ENCODE results near the gene RHBDF2.

Gene RHBDF2

GRCh38 chr17:76493505-76494167, 7.6 kb downstream of the RHBDF2 start:
- H3K4me1 ChIP-seq: peaks cover 100% of the 10 kb centered on the region
- peak overlapping the region; percentile 100 for H3K4me2 ChIP-seq
- H3K4me3 ChIP-seq: peak overlapping the region; percentile 63
- H3K9me3 ChIP-seq: no peaks in the 10 kb centered on the region
- peak overlapping the region; percentile 80 for H3K9ac ChIP-seq
- H3K36me3 ChIP-seq: peaks cover 10% of the 10 kb centered on the region
- peaks cover 45% of the 10 kb centered on the region for H4K20me1 ChIP-seq
- no peak for TF ChIP-seq Cebpa-rat (IDR thresholded peaks at IDR 0.05)
- H3K27me3 ChIP-seq: no peaks in the 10 kb centered on the region
- H3K27ac ChIP-seq: peak overlapping the region; percentile 94

- Histone ChIP-seq H4K20me1 (peaks cover 39% of the 10 kb centered on the region), H3K36me3 (peaks cover 8% of the 10 kb centered on the region), H3K4me3 (peak overlapping the region; percentile 63), H3K27me3 (no peaks in the 10 kb centered on the region), H3K9me3 (no peaks in the 10 kb centered on the region), H3K4me1 (peaks cover 95% of the 10 kb centered on the region), H3K4me2 (peak overlapping the region; percentile 100), H3K9ac (peak overlapping the region; percentile 80), H3K27ac (peak overlapping the region; percentile 94)
- TF ChIP-seq Cebpa-rat (IDR thresholded peaks at IDR 0.05): no peak
Measured at GRCh38 chr17:76492989-76493501, 8.2 kb downstream of the RHBDF2 start.

- peaks cover 8% of the 10 kb centered on the region for H3K36me3 ChIP-seq
- peak overlapping the region; percentile 94 for H3K27ac ChIP-seq
- no peaks in the 10 kb centered on the region for H3K9me3 ChIP-seq
- peaks cover 32% of the 10 kb centered on the region for H4K20me1 ChIP-seq
- peak overlapping the region; percentile 63 for H3K4me3 ChIP-seq
- no peak for TF ChIP-seq Cebpa-rat (IDR thresholded peaks at IDR 0.05)
- H3K4me1 ChIP-seq: peaks cover 88% of the 10 kb centered on the region
- H3K9ac ChIP-seq: peak overlapping the region; percentile 80
- H3K4me2 ChIP-seq: peak overlapping the region; percentile 100
- no peaks in the 10 kb centered on the region for H3K27me3 ChIP-seq
Measured at GRCh38 chr17:76492123-76492988, 8.9 kb downstream of the RHBDF2 start.

GRCh38 chr17:76491271-76492122, 9.7 kb downstream of the RHBDF2 start:
- Histone ChIP-seq H3K9ac (peak overlapping the region; percentile 80), H3K4me1 (peaks cover 81% of the 10 kb centered on the region), H3K36me3 (peaks cover 16% of the 10 kb centered on the region), H4K20me1 (peaks cover 24% of the 10 kb centered on the region; the same call in 1 of the 2 replicates), H3K4me3 (peak overlapping the region; percentile 63), H3K27me3 (no peaks in the 10 kb centered on the region), H3K27ac (peak overlapping the region; percentile 94), H3K9me3 (no peaks in the 10 kb centered on the region), H3K4me2 (peak overlapping the region; percentile 100)
- TF ChIP-seq Cebpa-rat (IDR thresholded peaks at IDR 0.05): no peak

- Histone ChIP-seq H3K36me3 (peaks cover 21% of the 10 kb centered on the region), H3K4me1 (peaks cover 81% of the 10 kb centered on the region), H3K27me3 (no peaks in the 10 kb centered on the region), H3K4me2 (peak overlapping the region; percentile 100), H3K9ac (peak overlapping the region; percentile 80), H3K27ac (peak overlapping the region; percentile 94), H3K9me3 (no peaks in the 10 kb centered on the region), H4K20me1 (peaks cover 11% of the 10 kb centered on the region; the same call in 1 of the 2 replicates), H3K4me3 (peak overlapping the region; percentile 12; the same call in 1 of the 2 replicates)
- TF ChIP-seq Cebpa-rat (IDR thresholded peaks at IDR 0.05): no peak
Measured at GRCh38 chr17:76490112-76490710, 11.0 kb downstream of the RHBDF2 start.

GRCh38 chr17:76487451-76488192, 13.6 kb downstream of the RHBDF2 start:
- no peak overlapping the region for H3K4me2 ChIP-seq
- H3K4me1 ChIP-seq: peaks cover 81% of the 10 kb centered on the region
- H3K27ac ChIP-seq: no peak overlapping the region
- no peak overlapping the region for H3K4me3 ChIP-seq
- peaks cover 21% of the 10 kb centered on the region for H3K36me3 ChIP-seq
- TF ChIP-seq Cebpa-rat (IDR thresholded peaks at IDR 0.05): no peak
- no peaks in the 10 kb centered on the region for H3K27me3 ChIP-seq
- no peaks in the 10 kb centered on the region for H3K9me3 ChIP-seq
- H4K20me1 ChIP-seq: 0 out of 2 replicates have a peak, but pooled peaks cover 4% of the 10 kb centered on the region
- no peak overlapping the region for H3K9ac ChIP-seq

- H3K27me3 ChIP-seq: no peaks in the 10 kb centered on the region
- no peak for TF ChIP-seq Cebpa-rat (IDR thresholded peaks at IDR 0.05)
Measured at GRCh38 chr17:76485569-76485968, 15.7 kb downstream of the RHBDF2 start.

GRCh38 chr17:76484228-76484725, 16.9 kb downstream of the RHBDF2 start:
- H3K4me2 ChIP-seq: peak overlapping the region; percentile 95
- no peaks in the 10 kb centered on the region for H4K20me1 ChIP-seq
- H3K4me3 ChIP-seq: no peak overlapping the region
- H3K9ac ChIP-seq: no peak overlapping the region
- H3K4me1 ChIP-seq: peaks cover 81% of the 10 kb centered on the region
- H3K27ac ChIP-seq: peak overlapping the region; percentile 40
- peaks cover 21% of the 10 kb centered on the region for H3K36me3 ChIP-seq
- H3K27me3 ChIP-seq: no peaks in the 10 kb centered on the region
- no peaks in the 10 kb centered on the region for H3K9me3 ChIP-seq
- TF ChIP-seq Cebpa-rat (IDR thresholded peaks at IDR 0.05): no peak

More at GRCh38 chr17:76485569-76485968, 15.7 kb downstream of the RHBDF2 start:
- peaks cover 21% of the 10 kb centered on the region for H3K36me3 ChIP-seq
- H3K9ac ChIP-seq: peak overlapping the region; percentile 66; the same call in 1 of the 2 replicates
- H4K20me1 ChIP-seq: no peaks in the 10 kb centered on the region
- H3K9me3 ChIP-seq: no peaks in the 10 kb centered on the region
- no peak overlapping the region for H3K4me3 ChIP-seq
- peak overlapping the region; percentile 95 for H3K4me2 ChIP-seq
- peak overlapping the region; percentile 40 for H3K27ac ChIP-seq
- H3K4me1 ChIP-seq: peaks cover 81% of the 10 kb centered on the region

All from BLaER1 (cell line).